T-helper 17 cell (primary cell): ENCODE results near the gene C5. TPM values are rescaled to one million over a fixed set of nuclear protein-coding genes. Genes with fewer than 3 reads are reported as not detected.
A peak's percentile ranks its signal among the peaks of the same experiment; 100 is the strongest.

ENCODE experiments used
- ATAC-seq: fragments of 150-1000 bp; cut with Tn5 transposase; 2 replicates; pipeline ENCODE4 v1.10.0; 2021; ENCODE audit warnings: mild to moderate bottlenecking, moderate library complexity
- DNase-seq, 3 donors: peaks; one replicate each; pipeline versions ENCODE4 v3.0.0 to v3.0.0-alpha.2; 2020 to 2021
- H3K9me3 ChIP-seq: one replicate; pipeline ENCODE4 v1.7.0; 2013; ENCODE audit warnings: low read length, mild to moderate bottlenecking; ENCODE audit not compliant: control insufficient read depth, poor library complexity, severe bottlenecking
- H3K27ac Mint-ChIP-seq: one replicate; pipeline ENCODE4 v1.8.0; 2022; ENCODE audit warnings: mild to moderate bottlenecking, moderate library complexity, mixed read lengths
- H3K27me3 Mint-ChIP-seq: one replicate; pipeline ENCODE4 v1.8.0; 2022; ENCODE audit warnings: mixed read lengths
- H3K36me3 Mint-ChIP-seq: one replicate; pipeline ENCODE4 v1.8.0; 2022; ENCODE audit warnings: low read depth, mixed read lengths
- H3K4me1 Mint-ChIP-seq: one replicate; pipeline ENCODE4 v1.8.0; 2022; ENCODE audit warnings: mild to moderate bottlenecking, mixed read lengths
- H3K4me3 Mint-ChIP-seq: one replicate; pipeline ENCODE4 v1.8.0; 2022; ENCODE audit warnings: mild to moderate bottlenecking, moderate library complexity, mixed read lengths
- total RNA-seq, 4 donors: library from RNA in 2 of 4; stranded (reverse) in 2 of 4; gene quantifications; one replicate each; pipeline ENCODE4 v1.2.3 and lab custom pipeline; 2022 to 2026

The C5 gene
- total RNA-seq, 2 donors from 2014 or later = 1.3 to 1.9 TPM

DNA sequence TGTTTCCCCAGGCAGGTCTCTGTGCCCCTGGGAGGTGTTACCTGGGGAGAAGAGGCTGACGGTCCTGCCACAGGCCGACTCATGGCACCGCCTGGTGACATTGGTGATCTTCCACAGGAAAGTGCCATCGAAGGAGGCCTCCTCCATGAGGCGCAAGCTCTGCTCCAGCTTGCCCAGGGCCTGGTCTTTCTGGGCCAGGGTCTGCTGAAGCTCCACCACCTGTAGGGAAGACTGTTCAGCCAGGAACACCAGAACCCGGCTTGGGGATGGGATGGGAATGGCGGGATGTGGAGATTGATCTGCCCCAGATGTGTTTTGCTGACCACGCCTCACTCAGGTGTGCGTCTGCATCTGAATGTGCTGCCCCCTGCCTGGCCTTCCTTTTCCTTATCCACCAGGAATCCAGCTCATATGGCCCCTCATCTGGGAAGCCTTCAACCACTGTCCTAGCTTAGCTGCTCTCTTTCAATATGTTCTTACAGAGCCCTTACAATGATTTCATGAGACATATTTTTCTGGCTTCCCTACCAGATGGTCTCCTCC is 138.7 kb downstream of the C5 start:
- H3K27ac Mint-ChIP-seq = peak overlapping the region; percentile 90
- no peaks in the 10 kb centered on the region for H3K27me3 Mint-ChIP-seq
- ATAC-seq (no peak), DNase-seq (no peak)
- H3K36me3 Mint-ChIP-seq = peaks cover 22% of the 10 kb centered on the region
- peaks cover 50% of the 10 kb centered on the region for H3K4me1 Mint-ChIP-seq
- no peak overlapping the region for H3K4me3 Mint-ChIP-seq
- H3K9me3 ChIP-seq = no peaks in the 10 kb centered on the region

- H3K27ac Mint-ChIP-seq = peak overlapping the region; percentile 90
- H3K4me3 Mint-ChIP-seq = no peak overlapping the region
- peaks cover 54% of the 10 kb centered on the region for H3K4me1 Mint-ChIP-seq
- H3K36me3 Mint-ChIP-seq = peaks cover 22% of the 10 kb centered on the region
- no peak for ATAC-seq
- H3K27me3 Mint-ChIP-seq = no peaks in the 10 kb centered on the region
- no peak for DNase-seq
- H3K9me3 ChIP-seq = no peaks in the 10 kb centered on the region
Observed at GRCh38 chr9:120910643-120911042, 139.4 kb downstream of the C5 start.

GRCh38 chr9:120909904-120910303 is 140.2 kb downstream of the C5 start:
- H3K27me3 Mint-ChIP-seq = no peaks in the 10 kb centered on the region
- no peak overlapping the region for H3K4me3 Mint-ChIP-seq
- peaks cover 22% of the 10 kb centered on the region for H3K36me3 Mint-ChIP-seq
- peak overlapping the region; percentile 90 for H3K27ac Mint-ChIP-seq
- peaks cover 57% of the 10 kb centered on the region for H3K4me1 Mint-ChIP-seq
- DNase-seq (peak in 1 of 3 donors; percentile 65), ATAC-seq (peak; percentile 59)
- no peaks in the 10 kb centered on the region for H3K9me3 ChIP-seq

DNA sequence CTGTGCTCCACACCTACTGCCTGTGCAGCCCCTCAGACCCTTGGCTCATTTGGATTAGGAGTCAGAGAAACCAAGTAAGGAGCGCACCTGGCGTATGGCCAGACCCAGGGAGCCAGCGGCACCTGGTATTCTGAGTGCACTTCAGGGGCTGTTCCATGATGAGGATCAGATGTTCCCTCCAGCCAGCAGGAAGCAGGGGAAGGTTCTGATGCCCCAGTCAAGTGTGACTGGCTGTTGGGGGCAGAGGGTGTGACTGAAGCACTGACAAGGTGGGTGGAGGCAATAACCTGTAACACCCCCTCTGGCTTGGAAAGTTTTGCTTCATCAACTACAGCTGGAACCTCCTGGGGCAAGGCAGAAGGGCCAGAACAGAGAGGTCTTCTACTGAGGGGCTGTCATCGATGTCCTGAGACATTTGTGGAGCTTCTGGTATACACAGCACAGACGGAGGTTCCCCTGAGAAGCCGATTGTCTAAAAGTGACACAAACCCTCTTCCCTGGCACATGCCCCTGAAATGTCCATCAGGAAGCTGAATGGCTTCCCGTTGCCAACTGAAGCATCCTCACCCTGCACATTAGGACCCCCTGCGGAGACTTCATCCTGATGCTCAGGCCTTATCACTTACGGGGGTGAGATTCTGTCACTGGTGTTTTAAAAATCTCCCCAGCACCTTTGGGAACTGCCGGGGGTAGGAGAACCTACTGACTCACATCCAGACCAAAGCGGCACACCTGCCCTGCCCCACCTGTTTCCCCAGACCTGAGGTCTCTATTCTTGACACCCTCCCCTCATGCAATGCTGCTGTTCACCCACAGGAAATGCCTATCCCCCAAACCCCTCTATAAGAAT is 144.5 kb downstream of the C5 start:
- peaks cover 56% of the 10 kb centered on the region for H3K4me1 Mint-ChIP-seq
- H3K27me3 Mint-ChIP-seq = no peaks in the 10 kb centered on the region
- H3K4me3 Mint-ChIP-seq = peak overlapping the region; percentile 74
- no peak for ATAC-seq
- H3K36me3 Mint-ChIP-seq = peaks cover 13% of the 10 kb centered on the region
- H3K9me3 ChIP-seq = no peaks in the 10 kb centered on the region
- DNase-seq = no peak
- peak overlapping the region; percentile 98 for H3K27ac Mint-ChIP-seq

DNA sequence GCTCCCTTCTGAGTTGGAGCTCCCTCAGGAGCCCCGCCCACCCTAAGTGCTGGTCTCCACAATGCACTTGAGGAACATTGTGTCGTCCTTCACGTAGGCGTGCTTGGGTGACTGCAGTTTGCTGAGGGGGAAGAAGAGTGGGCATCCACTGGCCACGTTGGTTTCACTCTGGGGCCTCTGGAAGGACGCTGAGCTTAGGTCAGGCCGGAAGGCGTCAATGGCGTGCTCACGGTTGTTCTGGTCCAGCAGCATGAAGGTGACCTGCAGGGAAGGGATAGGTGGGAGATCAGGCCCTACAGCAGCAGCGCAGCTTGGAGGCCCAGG is 145.1 kb downstream of the C5 start:
- Mint-ChIP-seq H3K36me3 (peaks cover 13% of the 10 kb centered on the region), H3K4me1 (peaks cover 55% of the 10 kb centered on the region)
- no peak for DNase-seq

DNA sequence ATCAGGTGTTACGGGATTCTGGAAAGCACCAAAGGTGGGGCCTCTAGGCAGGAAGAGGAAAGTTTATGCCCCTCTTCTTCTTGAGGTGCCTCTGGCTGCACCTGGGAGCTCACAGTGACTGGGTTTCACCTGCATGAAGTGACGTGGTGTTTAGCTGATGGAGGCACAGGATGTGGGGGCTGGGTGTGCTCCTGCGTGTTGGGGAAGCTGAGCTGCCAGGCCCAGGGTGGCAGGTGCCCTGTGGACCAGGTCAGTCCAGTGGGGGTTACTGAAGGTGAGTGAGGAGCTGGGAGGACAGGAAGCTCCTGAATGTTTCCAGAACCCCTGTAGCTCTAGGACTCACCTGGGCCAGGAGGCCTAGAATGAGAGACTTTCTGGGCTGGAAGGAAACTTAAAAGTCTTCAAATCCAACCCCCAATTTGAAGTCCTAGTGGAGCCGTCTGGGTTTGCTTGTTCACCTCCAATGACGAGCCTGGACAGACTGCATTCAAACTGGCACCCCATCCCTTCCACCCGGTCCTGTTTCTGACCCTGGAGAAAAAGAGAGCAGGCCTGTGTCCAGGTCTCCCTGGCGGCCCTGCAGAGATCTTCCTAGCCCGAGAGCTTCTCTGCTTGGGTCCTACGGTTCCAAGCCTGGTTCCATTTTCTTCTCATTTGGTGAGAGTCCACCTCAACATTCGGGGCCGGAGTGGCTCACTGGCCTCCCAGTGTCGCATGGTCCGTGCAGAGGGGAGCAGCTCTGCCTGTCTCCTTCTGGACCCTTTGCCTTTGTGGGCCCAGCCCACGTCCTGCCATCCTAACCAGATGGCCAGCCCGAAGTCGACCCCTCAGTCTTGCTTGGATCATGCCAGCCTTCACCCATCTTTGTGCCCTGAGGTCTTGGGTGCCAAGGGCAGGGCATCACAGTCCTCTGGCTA is 145.8 kb downstream of the C5 start:
- Mint-ChIP-seq H3K4me3 (peak overlapping the region; percentile 82), H3K27ac (peak overlapping the region; percentile 98), H3K27me3 (no peaks in the 10 kb centered on the region), H3K36me3 (peaks cover 13% of the 10 kb centered on the region), H3K4me1 (peaks cover 56% of the 10 kb centered on the region)
- no peaks in the 10 kb centered on the region for H3K9me3 ChIP-seq
- DNase-seq (peak; percentile 36 to 60 (median 56)), ATAC-seq (peak; percentile 88)

More for the DNA sequence above, 145.1 kb downstream of the C5 start:
- Mint-ChIP-seq H3K27me3 (no peaks in the 10 kb centered on the region), H3K27ac (peak overlapping the region; percentile 98), H3K4me3 (peak overlapping the region; percentile 74)
- H3K9me3 ChIP-seq = no peaks in the 10 kb centered on the region
- ATAC-seq = no peak

DNA sequence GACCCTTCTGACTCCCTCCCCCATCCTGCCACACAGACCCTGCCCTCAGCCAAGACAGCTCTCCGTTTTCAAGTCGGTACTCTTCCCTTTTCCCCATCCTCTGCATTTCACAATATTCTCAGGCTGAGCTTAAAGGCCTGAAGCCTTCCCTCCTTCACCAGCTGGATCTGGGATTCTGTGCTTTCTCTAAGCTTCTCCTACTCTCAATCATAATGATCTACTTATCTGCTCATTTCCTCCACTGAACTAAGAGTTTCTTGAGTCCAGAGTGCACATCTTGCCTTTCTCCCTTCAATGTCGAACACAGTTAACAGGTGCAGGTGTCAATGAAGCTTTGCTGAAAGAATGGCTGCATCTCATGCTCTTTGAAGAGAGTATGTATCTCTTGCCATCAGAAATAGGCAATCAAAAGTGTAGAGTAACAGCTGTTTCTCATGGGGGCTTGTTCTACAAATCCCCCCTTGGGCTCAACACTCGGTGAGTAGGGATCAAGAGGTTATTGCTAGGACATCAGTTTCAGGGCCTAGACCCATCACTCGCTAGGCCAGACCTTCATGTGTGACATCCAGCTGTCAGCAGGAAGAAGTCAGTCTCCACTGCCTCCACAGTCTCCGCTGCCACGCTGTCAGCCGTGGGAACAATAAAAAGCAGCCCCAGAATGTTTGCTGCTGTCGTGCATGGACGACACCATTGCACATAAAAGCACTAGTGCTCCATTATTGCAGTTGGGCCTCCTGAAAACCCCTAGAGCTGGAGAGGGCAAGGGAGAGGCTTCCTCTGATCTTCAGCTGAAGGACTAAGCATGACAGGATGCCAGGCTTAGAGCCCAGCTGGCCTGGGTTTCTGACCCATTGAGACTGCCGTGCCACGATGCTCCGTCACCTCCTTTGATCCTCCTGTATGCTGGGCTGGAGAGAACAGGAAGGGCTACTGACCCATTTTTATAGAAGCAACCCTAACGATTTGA is 147.2 kb downstream of the C5 start:
- Mint-ChIP-seq H3K4me3 (peak overlapping the region; percentile 82), H3K36me3 (peaks cover 13% of the 10 kb centered on the region), H3K27ac (peak overlapping the region; percentile 98), H3K27me3 (no peaks in the 10 kb centered on the region), H3K4me1 (peaks cover 52% of the 10 kb centered on the region)
- ATAC-seq = no peak
- no peak for DNase-seq
- H3K9me3 ChIP-seq = no peaks in the 10 kb centered on the region

Other genes starting within 250 kb of the C5 start
- gene PSMD5, start 207.4 kb downstream of the C5 start, total RNA-seq = 10 to 100 TPM; 37.2 to 51.5 TPM
- gene PHF19, start 173.1 kb downstream of the C5 start, total RNA-seq = 10 to 100 TPM; 69.9 to 96.9 TPM
- 100 to 1,000 TPM; 103 to 118 TPM for gene TRAF1, start 123.5 kb downstream of the C5 start, total RNA-seq
- 10 to 100 TPM; 69.5 to 81.1 TPM for gene CNTRL, start 24.7 kb upstream of the C5 start, total RNA-seq
- 10 to 100 TPM; 42.1 to 49.8 TPM for gene RAB14, start 151.6 kb upstream of the C5 start, total RNA-seq
- 10 to 100 TPM in 1 of 2 donors, 1 to 10 TPM in 1; 5.4 to 29.6 TPM for gene GSN, start 217.9 kb upstream of the C5 start, total RNA-seq